Stimulated activated CD4-positive, alpha-beta T cell treated with anti-CD3 and anti-CD28 coated beads, Interleukin-15, amount 100 ng/mL, for 1 hour (primary cell): ENCODE results near the gene AKNA.
"Not testable (repeated sequence)": the region's sequence is repeated elsewhere in the genome, so short reads cannot be mapped to it uniquely, and the experiment has no call there.

Experiments
- DNase-seq, 2 donors: peaks; one replicate each; pipeline ENCODE4 v3.0.0-alpha.2; 2020; ENCODE audit warnings: low read depth in 1 of 2, low spot score in 1 of 2

AKNA gene

DNA sequence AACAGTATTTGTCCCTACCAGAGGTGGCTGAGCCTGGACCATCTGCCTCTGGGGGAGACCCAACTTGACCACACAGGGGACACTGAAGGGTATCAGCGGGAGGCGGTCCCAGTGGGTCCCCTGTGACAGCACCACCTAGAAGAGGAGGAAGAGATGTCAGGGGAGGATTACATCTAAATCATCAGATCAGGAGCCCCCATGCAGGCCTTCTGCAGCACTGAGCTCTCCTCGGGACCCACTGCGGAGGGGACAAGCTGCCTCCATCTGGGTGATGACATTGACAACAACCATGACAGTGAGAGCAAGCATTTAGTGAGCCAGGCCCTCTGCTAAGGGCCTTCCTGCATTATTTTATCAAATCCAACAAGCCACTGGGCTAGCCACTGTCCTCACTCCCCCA is 45.8 kb downstream of the AKNA start:
- no peak for DNase-seq

DNA sequence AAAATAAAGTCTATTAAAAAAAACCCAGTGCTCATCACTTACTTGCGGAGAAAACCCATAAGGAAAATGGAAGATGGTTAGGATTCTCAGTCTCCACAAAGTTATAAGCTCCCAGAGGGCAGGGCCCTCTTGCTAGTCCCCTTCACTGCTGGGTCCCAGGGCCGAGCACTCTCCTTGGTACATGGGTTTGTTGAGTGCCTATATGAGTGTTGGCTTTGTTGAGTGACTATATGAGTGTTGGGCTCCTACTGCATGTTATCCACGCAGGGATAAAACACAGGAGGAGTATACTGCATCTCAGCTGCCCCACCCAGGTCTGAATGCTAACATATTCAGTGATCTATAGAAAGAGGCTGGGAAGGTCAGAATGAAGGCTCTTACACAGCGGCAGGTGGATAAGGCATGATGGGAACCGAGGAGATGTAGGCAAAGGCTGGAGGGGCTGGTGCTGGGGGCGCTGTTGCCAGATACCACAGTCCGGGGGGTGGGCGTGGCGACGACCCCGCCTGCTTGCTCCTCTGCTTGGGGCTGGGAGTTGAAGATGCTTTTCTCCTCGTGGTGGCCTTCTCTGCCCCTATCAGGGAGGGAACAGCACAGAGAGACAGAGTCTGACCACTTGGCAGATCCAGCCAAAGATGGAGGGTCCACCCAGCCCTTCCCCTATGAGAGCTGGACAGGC is 46.5 kb downstream of the AKNA start:
- no peak for DNase-seq

DNA sequence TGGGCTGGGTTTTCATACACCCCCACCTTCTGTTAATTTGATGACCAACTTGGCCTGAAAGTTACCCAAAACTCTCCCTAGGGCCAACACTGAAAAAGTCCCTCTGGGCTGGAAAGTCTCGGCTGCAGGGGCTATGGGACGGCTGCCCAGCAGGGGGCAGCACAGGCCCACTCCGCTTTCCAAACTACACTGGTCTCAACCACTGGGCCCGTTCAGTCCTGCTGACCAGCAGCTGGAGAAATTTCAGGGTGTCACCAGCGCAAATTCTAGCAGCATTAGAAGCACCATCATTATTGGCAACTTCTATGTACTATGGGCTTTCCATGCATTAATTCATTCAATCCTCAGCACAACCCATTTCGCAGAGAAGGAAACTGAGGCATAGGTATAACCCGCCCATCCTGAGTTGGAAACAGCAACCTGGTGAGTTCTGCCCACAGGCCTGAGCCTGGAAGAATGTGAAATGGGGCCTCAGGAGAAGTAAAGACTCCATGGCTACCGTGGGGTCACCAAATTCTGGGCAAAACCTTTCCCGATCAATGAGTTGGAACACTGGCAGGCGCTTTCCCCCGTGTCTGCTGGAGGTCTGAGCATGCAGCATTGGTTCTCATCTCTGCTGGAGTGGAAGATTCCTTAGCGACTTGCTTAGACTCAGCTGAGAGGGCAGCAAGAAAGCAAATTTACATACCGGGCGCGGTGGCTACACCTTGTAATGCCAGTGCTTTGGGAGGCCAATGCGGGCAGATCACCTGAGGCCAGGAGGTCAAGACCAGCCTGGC is 48.5 kb downstream of the AKNA start:
- DNase-seq = peak in 1 of 2 donors; percentile 51

DNA sequence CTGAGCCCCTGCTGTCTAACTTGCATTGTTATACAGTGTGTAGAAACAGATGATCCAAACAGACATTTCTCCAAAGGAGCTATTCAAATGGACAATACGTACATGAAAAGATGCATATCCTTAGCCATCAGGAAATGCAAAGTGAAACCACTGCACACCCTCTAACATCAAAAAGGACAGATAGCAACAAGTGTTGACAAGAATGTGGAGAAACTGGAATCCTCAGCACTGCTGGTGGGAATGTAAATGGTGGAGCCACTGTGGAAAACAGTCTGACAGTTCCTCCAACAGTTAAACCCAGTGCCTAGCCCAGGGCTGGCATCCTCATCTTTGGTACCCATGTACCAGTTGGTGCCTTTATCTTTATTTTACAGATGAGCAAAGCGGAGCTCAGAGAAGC is 49.6 kb downstream of the AKNA start:
- DNase-seq = no peak

DNA sequence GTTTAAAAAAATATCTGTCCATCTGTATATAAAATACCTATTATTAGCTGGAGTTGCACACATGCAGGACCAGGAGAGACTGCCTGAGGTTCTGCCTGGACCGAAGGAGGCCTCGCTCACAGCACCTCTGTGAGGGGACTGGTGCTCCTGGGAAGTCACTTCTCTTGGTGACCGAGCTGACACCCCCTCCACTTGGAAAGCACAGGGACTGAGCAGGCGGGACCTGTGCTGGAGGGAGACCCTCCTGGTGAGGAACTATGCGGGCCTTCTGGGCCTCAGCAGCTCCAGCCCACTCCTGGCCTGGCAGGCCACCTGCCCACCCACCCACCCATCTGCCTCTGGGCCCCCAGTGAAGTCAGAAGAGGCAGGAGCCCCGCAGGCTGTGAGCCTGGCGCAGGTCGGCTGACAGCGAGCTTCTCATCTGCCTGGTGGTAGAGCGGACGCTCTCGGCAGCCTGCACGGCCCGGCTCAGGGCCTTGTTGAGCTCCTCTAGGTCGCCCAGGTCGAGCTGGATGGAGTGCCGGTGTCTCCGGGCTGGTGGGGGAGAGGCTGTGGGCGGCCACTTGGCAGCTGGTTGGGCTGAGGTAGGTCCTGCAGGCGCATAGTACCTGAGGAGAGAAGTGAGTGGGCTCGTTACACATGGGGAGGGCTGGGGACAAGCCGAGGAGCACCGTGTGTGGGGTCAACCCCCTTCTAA is 50.9 kb downstream of the AKNA start:
- DNase-seq = no peak

DNA sequence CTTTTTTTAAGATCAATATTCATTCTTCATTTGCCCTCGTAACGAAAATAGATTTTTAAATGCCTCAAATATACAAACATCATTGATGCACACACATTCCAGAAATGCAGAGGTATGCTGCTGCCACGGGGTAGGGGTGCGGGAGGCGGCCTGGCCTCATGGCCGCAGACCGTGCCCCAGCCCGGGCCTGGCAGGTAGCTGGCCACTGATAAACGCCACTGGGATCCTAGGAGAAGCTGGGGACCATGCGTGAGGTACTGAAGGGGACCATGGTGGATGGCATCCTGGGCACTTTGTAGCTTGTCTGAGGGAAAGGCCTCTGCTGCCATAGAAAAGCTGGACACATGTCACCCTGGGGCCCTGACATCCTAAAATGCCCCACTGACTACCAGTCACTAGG is 51.6 kb downstream of the AKNA start:
- DNase-seq = no peak

DNA sequence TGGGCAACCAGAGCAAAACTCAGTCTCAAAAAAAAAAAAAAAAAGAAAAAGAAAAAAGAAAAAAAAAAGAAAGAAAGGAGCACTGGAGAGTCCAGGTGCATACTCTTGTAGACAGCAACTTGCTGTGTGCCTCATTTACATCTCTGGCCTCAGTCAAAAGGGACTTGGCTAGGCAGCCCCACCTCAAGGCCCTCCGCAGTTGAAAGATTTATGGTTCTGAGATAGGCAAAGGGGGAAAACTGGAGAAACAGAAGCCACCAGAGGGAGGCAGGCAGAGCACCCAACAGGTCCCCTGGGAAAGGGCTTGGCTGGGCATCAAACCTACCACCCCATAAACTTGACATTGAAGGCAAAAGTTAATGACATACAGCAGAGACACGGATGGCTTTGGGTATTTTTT is 52.0 kb downstream of the AKNA start:
- no peak for DNase-seq

DNA sequence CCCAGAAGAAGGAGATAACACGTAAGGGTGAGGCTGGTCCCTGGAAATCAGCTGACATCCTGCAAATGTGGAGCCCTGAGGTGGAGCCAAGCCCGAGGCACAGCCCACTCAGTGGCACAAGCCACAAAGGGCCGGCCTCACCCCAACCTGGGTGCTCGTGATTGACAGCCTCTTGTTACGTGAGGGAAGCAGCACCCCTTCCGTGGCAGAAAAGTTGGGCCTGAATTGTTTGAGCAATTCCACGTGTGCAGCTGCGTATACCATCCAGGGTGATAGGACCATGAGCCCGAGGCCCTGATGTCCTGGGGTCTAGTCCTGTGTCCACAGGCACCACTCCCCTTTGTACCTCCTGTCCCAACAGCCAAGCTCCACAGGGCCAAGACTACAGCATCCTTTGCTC is 53.3 kb downstream of the AKNA start:
- DNase-seq = no peak

DNA sequence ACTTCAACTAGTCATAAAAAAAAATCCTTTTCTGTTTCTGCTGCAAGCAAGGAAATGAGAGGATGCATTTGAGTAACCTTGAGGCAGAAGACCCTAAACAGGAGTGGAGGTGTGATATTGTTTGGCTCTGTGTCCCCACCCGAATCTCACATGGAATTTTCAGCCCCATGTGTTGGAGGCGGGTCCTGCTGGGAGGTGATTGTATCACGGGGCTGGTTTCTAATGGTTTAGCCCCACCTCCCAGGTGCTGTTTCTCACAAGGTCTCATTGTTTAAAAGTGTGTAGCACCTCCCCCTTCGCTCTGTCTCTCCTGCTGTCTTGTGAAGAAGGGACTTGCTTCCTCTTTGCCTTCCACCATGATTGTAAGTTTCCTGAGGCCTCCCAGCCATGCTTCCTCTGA is 54.1 kb downstream of the AKNA start:
- not testable (repeated sequence) for DNase-seq

DNA sequence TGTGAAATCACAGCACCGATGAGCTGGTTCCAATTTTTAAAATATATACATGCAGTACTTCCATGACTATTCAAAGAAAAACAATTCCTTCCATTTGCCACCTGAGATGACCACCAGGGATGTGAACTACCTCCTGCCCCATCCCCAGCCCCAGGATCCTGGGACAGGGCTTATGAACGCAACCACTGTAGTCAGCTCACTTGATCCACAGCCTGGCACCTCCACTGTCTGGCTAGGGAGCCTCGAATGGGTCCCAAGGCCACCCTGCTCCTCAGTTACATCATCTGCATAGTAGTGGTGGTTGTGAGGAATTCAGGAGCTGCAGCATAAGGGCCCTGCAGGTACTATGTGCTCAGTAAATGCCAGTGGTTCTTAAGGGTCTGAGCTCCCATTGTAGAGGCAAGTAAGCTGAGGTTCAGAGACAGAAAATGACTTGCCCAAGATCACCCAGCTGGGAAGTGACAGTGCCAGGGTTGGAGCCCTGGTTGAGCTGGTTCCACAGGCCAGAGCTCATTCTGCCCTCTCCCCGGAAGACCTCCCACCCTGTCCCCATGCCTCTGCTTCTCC is 55.2 kb downstream of the AKNA start:
- not testable (repeated sequence) for DNase-seq

DNA sequence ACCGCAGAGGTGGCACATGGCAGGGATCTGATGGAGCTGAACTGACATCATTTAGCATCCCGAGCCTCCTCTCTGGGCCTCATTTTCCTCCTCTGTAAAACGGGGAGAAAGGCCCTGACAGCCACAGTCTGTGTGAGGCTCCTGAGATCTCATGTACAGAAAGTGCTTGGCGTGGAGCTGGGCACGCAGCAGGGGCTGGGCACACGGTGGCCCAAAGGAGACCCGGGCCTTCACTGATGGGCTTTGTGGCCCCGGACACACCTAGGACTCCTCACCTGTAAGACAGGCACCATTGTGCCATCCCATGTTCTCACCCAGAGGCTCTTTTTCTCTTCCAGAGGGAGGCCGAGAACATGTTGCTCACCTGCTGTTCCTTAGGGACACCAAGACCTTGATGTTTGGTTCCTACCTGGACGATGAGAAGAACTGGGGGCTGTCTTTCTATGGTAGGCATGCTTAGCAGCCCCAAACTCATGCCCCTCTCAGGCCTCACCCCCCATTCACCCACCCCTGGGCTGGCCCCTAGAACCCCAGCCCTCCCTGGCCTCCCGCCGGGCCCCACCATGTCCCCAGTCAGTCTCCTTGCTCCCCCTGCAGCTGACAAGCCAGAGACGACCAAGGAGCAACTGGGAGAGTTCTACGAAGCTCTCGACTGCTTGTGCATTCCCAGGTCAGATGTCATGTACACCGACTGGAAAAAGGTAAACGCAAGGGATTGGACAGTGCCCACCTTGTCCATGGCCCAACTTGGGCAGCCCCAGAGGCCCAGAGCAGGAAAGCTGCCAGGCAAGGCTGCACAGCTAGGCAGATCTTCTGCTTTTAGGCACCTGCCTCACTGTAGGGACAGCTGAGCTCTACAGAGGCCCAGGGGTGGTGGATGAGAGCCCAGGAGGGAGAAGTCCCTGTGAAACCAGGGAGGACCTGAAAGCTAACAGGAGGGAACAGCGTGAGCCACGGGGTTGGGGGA is 56.3 kb downstream of the AKNA start:
- DNase-seq = not testable (repeated sequence)

DNA sequence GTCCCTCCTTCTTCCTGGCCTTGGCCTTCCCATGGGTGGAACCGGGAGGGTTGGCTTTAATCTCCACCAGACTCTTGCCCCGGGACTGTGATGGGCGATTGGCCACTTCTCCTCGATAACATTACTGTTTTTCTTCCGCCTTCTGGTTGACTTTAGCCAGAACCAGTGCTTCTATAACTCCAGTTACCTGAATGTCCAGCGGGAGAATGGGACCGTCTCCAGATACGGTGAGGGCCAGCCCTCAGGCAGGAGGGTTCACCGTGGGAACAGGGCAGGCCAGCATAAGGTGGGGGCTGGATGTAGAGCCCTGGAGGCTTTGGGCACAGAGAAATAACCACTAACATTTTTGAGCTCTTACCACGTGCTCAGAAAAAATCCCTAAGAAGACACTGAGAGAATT is 57.1 kb downstream of the AKNA start:
- no peak for DNase-seq

DNA sequence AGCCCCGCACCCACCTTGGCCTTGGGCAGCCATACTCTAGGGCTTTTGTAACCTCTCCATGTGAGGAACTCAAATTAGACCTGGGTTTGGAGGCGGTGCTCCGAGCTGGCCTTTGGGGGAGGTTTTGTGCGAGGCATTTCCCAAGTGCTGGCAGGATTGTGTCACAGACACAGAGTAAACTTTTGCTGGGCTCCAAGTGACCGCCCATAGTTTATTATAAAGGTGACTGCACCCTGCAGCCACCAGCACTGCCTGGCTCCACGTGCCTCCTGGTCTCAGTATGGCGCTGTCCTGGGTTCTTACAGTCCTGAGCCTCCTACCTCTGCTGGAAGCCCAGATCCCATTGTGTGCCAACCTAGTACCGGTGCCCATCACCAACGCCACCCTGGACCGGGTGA is 58.2 kb downstream of the AKNA start, which contains the start of gene ORM2:
Gene ORM2 (plus strand): TSS at position 245 of the 398 bp plus-strand sequence. CDS start 36 bp downstream, at position 281.
- DNase-seq = not testable (repeated sequence)

DNA sequence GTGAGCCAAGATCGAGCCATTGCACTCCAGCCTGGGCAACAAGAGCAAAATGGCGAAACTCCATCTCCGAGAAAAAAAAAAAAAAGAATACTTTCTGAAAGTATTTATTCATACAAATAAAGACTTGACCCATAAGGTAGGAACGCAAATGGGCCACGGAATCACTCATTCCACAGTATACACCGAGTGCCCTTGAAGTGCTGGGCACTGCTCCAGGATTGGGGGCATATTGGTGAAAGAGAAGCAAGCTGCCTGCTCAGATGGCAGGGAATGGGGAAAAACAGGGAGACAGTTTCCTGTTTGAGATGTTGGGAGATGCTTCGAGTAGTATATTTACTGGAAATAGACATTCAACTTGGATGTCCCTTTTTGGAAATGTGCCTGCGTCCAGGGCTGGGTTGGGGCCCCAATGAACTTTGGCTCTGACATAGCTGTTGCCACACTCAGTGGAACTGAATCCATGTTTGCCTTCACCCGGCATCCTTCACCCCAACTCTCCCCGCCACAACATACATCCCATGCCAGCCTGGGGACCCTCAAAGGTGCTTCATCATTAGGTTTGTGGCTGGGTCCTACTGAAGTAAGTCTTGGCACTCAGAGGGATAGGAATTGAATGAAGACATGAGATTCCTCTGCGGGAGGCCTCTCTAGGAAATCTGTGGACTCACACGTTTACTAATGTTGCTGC is 58.7 kb downstream of the AKNA start:
- DNase-seq = not testable (repeated sequence)

DNA sequence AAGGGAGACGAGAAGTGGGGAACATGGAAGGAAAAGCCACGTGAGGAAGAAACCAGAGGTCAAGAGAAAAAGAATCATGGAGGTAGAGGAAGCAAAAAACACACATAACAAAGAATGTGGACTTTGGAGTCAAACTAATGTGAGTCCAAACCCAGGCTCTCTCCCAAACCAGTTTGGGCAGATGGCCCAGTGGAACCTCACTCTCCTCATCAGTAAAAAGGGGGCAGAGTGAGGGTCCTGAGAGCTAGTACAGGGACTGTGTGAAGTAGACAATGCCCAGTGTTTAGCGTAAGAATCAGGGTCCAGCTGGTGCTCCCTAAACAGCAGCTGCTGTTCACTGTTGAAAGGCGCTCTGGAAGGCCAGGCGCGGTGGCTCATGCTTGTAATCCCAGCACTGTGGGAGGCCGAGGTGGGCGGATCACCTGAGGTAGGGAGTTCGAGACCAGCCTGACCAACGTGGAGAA is 59.4 kb downstream of the AKNA start:
- DNase-seq = not testable (repeated sequence)

DNA sequence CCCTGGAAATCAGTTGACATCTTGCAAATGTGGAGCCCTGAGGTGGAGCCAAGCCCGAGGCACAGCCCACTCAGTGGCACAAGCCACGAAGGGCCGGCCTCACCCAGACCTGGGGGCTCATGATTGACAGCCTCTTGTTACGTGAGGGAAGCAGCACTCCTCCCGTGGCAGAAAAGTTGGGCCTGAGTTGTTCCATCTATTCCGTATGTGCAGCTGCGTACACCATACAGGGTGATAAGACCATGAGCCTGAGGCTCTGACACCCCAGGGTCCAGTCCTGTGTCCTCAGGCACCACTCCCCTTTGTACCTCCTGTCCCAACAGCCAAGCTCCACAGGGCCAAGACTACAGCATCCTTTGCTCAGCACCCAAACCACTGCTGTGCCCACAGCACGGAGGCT is 60.0 kb downstream of the AKNA start:
- DNase-seq = no peak

DNA sequence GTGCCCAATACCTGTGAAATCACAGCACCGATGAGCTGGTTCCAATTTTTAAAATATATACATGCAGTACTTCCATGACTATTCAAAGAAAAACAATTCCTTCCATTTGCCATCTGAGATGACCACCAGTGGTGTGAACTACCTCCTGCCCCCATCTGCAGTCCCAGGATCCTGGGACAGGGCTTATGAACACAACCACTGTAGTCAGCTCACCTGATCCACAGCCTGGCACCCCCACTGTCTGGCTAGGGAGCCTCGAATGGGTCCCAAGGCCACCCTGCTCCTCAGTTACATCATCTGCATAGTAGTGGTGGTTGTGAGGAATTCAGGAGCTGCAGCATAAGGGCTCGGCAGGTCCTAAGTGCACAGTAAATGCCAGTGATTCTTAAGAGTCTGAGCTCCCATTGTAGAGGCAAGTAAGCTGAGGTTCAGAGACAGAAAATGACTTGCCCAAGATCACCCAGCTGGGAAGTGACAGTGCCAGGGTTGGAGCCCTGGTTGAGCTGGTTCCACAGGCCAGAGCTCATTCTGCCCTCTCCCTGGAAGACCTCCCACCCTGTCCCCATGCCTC is 62.0 kb downstream of the AKNA start:
- not testable (repeated sequence) for DNase-seq

DNA sequence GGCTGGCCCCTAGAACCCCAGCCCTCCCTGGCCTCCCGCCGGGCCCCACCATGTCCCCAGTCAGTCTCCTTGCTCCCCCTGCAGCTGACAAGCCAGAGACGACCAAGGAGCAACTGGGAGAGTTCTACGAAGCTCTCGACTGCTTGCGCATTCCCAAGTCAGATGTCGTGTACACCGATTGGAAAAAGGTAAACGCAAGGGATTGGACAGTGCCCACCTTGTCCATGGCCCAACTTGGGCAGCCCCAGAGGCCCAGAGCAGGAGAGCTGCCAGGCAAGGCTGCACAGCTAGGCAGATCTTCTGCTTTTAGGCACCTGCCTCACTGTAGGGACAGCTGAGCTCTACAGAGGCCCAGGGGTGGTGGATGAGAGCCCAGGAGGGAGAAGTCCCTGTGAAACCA is 62.8 kb downstream of the AKNA start:
- DNase-seq = not testable (repeated sequence)

DNA sequence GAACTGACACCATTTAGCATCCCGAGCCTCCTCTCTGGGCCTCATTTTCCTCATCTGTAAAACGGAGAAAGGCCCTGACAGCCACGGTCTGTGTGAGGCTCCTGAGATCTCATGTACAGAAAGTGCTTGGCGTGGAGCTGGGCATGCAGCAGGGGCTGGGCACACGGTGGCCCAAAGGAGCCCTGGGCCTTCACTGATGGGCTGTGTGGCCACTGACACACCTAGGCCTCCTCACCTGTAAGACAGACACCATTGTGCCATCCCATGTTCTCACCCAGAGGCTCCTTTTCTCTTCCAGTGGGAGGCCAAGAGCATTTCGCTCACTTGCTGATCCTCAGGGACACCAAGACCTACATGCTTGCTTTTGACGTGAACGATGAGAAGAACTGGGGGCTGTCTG is 63.3 kb downstream of the AKNA start:
- no peak for DNase-seq
